Measurements from ENCODE around the gene ATP9B. TPM values are rescaled to one million over a fixed set of nuclear protein-coding genes. Genes with fewer than 3 reads are reported as not detected.

The ATP9B gene
- total RNA-seq, 6 experiments from 2014 or later = 13.6 to 25.7 (median 14.5) TPM

DNA sequence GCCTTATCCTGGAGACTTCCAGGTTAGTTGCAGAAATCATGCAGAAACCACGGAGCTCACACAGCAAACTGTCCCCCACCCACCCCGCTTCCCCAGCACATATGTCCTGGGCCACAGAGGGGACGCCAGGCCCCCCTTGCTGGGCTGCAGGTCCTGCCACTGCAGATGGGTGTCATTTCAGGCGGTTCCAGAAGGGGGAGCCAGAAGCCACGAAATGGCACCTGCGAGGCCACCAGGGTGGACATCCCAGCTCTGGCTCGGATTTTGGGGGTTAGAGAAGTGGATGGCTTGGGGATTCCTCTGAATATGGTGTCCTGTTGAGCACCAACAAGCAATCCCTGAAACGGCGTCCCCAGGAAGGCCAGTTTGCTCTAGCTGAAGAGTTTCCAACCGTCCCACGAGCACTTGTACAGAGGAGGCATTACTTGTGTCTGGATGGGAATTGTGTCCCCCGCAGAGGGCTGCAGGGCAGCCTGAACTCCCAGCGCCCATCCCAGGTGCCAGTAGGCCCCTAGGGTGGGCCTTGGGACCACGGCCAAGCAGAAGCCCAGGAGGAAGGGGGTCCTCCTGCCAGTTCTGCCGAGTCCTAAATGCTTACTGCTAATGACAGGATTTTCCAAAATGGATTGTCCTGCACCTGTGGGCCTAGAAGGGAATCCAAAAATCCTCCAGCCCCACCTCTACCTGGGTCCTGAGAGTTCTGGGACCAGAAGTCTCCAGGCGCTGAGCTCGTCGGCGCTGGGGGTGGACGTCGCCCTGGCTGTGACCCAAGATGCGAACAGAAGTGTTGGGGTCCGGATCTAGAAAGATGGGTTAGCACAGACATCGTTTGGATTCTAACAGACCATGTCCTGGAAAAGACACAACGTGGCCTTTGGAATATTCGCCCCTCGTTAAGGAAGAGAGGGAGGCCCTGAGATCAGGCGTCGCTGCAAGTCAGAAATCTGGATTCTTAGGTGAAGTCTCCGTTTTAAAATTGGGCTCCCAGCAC is 311.9 kb downstream of the ATP9B start:
- no peak for TF ChIP-seq POLR2A (IDR thresholded peaks at IDR 0.05)
- TF ChIP-seq, protein P1, sequence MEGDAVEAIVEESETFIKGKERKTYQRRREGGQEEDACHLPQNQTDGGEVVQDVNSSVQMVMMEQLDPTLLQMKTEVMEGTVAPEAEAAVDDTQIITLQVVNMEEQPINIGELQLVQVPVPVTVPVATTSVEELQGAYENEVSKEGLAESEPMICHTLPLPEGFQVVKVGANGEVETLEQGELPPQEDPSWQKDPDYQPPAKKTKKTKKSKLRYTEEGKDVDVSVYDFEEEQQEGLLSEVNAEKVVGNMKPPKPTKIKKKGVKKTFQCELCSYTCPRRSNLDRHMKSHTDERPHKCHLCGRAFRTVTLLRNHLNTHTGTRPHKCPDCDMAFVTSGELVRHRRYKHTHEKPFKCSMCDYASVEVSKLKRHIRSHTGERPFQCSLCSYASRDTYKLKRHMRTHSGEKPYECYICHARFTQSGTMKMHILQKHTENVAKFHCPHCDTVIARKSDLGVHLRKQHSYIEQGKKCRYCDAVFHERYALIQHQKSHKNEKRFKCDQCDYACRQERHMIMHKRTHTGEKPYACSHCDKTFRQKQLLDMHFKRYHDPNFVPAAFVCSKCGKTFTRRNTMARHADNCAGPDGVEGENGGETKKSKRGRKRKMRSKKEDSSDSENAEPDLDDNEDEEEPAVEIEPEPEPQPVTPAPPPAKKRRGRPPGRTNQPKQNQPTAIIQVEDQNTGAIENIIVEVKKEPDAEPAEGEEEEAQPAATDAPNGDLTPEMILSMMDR (IDR thresholded peaks at IDR 0.05) = peak; percentile 71 to 86 (median 78)
- 62% methylated on average over 11 of the region's 30 CpGs for WGBS (ENCODE audit: insufficient coverage, low coverage, low lambda C conversion rate, missing lambda C conversion rate)
- intact Hi-C loops (cut with DNase I) = loop anchor here (5.0 kb wide), 2 partner anchors 146 to 261 kb away; no protein-coding TSS in a partner anchor
- ATAC-seq = peak; percentile 62 to 72 (median 72)
- H3K36me3 ChIP-seq = no peaks in the 10 kb centered on the region
- H3K27ac ChIP-seq = no peak overlapping the region
- no peaks in the 10 kb centered on the region for H3K4me1 ChIP-seq
- H3K27me3 ChIP-seq = no peaks in the 10 kb centered on the region
- H3K9me3 ChIP-seq = no peaks in the 10 kb centered on the region
- H3K4me3 ChIP-seq = no peak overlapping the region
- DNase-seq = peak in 1 of 3 donors; percentile 68

DNA sequence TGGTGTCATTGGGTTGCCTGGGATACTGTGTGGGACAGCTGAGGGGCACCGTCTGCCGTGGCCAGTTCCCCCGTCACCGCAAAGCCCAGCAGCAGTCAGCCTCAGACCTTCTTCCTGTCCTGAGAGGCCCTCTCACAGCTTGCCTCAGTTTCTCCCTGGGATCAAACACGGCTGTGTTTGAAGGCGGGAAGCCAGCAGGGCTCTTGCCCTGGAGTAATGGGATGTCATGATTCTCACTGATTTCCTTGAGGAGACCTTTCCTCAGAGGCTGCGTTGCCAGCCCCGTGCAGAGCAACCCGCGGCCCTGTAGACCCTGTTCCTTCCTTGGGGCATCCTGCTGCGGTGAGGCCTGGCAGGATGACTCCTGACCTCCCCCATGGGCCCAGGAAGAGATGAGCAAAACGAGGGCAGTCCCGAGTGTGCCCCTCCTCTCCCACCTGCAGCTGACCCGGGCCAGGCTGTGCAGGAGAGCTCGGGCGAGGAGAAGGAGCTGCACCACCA is 312.7 kb downstream of the ATP9B start:
- Histone ChIP-seq H3K9me3 (no peaks in the 10 kb centered on the region), H3K4me1 (no peaks in the 10 kb centered on the region), H3K4me3 (no peak overlapping the region), H3K36me3 (no peaks in the 10 kb centered on the region), H3K27ac (no peak overlapping the region), H3K27me3 (no peaks in the 10 kb centered on the region)
- DNase-seq (no peak), ATAC-seq (no peak)
- no peak for TF ChIP-seq POLR2A (IDR thresholded peaks at IDR 0.05)
- TF ChIP-seq, protein P1 (IDR thresholded peaks at IDR 0.05) = no peak
- intact Hi-C loops (cut with DNase I) = loop anchor here (5.0 kb wide), 2 partner anchors 145 to 260 kb away; no protein-coding TSS in a partner anchor
- WGBS (ENCODE audit: insufficient coverage, low coverage, low lambda C conversion rate, missing lambda C conversion rate) = 80% methylated on average over 2 of the region's 16 CpGs

GRCh38 chr18:79382681-79383387 is 313.6 kb downstream of the ATP9B start:
- WGBS (ENCODE audit: insufficient coverage, low coverage, low lambda C conversion rate, missing lambda C conversion rate) = 49% methylated on average over 8 of the region's 27 CpGs
- intact Hi-C loops (cut with DNase I) = loop anchor here (5.0 kb wide), 2 partner anchors 144 to 259 kb away; no protein-coding TSS in a partner anchor
- H3K27ac ChIP-seq = no peak overlapping the region
- TF ChIP-seq, protein P1 (IDR thresholded peaks at IDR 0.05) = no peak
- TF ChIP-seq POLR2A (IDR thresholded peaks at IDR 0.05) = no peak
- H3K27me3 ChIP-seq = no peaks in the 10 kb centered on the region
- no peak for ATAC-seq
- DNase-seq = peak in 1 of 3 donors; percentile 55
- no peaks in the 10 kb centered on the region for H3K4me1 ChIP-seq
- no peaks in the 10 kb centered on the region for H3K36me3 ChIP-seq
- no peak overlapping the region for H3K4me3 ChIP-seq
- no peaks in the 10 kb centered on the region for H3K9me3 ChIP-seq

GRCh38 chr18:79383388-79384056 is 314.3 kb downstream of the ATP9B start:
- H3K4me3 ChIP-seq = no peak overlapping the region
- H3K27me3 ChIP-seq = peaks cover 3 to 5% of the 10 kb centered on the region in 2 donors
- no peak overlapping the region for H3K27ac ChIP-seq
- ATAC-seq = peak in 1 of 4 donors; percentile 3
- H3K4me1 ChIP-seq = no peaks in the 10 kb centered on the region
- TF ChIP-seq, protein P1 (IDR thresholded peaks at IDR 0.05) = no peak
- TF ChIP-seq POLR2A (IDR thresholded peaks at IDR 0.05) = no peak
- WGBS (ENCODE audit: insufficient coverage, low coverage, low lambda C conversion rate, missing lambda C conversion rate) = 92% methylated on average over 4 of the region's 20 CpGs
- intact Hi-C loops (cut with DNase I) = loop anchor here (5.0 kb wide), 2 partner anchors 144 to 259 kb away; no protein-coding TSS in a partner anchor
- peak in 1 of 3 donors; percentile 53 for DNase-seq
- no peaks in the 10 kb centered on the region for H3K9me3 ChIP-seq
- H3K36me3 ChIP-seq = no peaks in the 10 kb centered on the region

All from right lobe of liver (tissue), 6 donors.